ENCODE data around the gene CADM1. TPM values are rescaled to one million over a fixed set of nuclear protein-coding genes. Genes with fewer than 3 reads are reported as not detected.

Gene CADM1
- total RNA-seq (2014; rRNA removed; shearing (Covaris generic)) (18.0 and 26.1 TPM in 2 replicates), polyA plus RNA-seq (2016; fragmentation: Nextera tagmentation; extraction: Ambion mirVana) (16.5 and 18.0 TPM in 2 replicates)
- long read RNA-seq, transcript CADM1-222 (10 exons, 1,246 nt) = major isoform, 7 of 24 reads
- long read RNA-seq, partial matches to known transcripts = 15 of 24 reads
- long read RNA-seq, other reads (novel, unspliced or antisense) = 2 of 24 reads

DNA sequence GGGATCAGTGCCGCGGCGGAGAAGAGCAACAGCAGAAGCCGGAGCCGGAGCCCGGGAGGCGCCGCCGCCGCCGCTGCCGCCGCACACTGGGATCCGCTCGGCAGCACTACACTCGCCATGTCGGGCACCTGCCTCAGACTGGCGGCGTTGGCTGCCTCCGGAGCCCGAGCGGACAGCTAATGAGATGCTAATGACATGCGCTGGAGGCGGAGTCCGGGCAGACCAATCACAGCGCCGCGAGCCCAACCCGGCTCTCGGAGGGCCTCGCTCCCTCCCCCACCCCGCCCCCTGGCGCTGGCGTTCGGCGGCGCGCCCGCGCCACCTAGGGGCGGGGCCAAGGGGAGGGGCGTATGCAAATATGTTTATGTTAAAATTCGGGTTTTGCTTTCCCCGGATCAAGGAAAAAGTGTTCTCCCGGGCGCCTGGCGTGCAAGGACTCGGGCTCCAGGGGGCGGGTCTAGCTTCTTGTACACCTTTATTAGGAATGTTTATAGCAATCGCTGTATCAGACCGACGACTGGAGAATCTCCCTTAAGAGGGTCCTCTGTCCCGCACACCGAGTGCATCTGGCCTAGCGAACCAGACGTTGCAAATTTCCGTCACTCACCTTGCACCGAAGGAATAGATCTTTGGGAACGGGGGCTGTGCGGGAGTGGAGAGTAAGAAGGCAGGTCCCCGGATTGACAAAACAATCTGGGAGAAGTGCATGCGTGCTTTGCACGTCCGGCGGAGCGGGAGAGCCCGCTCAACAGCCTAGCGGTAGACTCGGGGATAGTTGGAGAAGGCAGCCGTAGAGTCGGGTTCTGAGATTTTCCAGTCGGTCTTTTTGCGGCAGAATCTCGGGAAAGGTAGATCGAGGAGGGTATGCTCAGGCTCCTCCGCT is at the start of gene CADM1:
Gene CADM1, minus strand, starts transcription at position 140 of the 883 bp plus-strand sequence.
- Mint-ChIP-seq H3K4me1 (peaks cover 7% of the 10 kb centered on the region; the same call in 2 of the 3 replicates), H3K27ac (peak within 1 kb of the TSS; percentile 91), H3K9me3 (no peaks in the 10 kb centered on the region), H3K4me3 (peak within 1 kb of the TSS; percentile 92), H3K36me3 (ENCODE audit: low read depth) (no peaks in the 10 kb centered on the region), H3K27me3 (ENCODE audit: insufficient read depth, low read depth, poor library complexity) (peaks cover 15% of the 10 kb centered on the region)
- H3F3A ChIP-seq (replicated peaks; ENCODE audit: low read depth) = peaks cover 2% of the 10 kb centered on the region; the same call in 1 of the 2 replicates
- TF ChIP-seq, protein P1, sequence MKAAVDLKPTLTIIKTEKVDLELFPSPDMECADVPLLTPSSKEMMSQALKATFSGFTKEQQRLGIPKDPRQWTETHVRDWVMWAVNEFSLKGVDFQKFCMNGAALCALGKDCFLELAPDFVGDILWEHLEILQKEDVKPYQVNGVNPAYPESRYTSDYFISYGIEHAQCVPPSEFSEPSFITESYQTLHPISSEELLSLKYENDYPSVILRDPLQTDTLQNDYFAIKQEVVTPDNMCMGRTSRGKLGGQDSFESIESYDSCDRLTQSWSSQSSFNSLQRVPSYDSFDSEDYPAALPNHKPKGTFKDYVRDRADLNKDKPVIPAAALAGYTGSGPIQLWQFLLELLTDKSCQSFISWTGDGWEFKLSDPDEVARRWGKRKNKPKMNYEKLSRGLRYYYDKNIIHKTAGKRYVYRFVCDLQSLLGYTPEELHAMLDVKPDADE (IDR thresholded peaks at IDR 0.05) = 0 out of 2 replicates have a peak, but pooled peaks have one; percentile 32
- TF ChIP-seq NANOG (IDR thresholded peaks at IDR 0.05; ENCODE audit: borderline replicate concordance) = no peak
- no peak for TF ChIP-seq ZNF331 (CRISPR knock-in tag; IDR thresholded peaks at IDR 0.05; ENCODE audit: low read depth)
- TF ChIP-seq POLR2AphosphoS5 (IDR thresholded peaks at IDR 0.05; ENCODE audit: low read depth) = peak; percentile 94
- TF ChIP-seq, protein P2, sequence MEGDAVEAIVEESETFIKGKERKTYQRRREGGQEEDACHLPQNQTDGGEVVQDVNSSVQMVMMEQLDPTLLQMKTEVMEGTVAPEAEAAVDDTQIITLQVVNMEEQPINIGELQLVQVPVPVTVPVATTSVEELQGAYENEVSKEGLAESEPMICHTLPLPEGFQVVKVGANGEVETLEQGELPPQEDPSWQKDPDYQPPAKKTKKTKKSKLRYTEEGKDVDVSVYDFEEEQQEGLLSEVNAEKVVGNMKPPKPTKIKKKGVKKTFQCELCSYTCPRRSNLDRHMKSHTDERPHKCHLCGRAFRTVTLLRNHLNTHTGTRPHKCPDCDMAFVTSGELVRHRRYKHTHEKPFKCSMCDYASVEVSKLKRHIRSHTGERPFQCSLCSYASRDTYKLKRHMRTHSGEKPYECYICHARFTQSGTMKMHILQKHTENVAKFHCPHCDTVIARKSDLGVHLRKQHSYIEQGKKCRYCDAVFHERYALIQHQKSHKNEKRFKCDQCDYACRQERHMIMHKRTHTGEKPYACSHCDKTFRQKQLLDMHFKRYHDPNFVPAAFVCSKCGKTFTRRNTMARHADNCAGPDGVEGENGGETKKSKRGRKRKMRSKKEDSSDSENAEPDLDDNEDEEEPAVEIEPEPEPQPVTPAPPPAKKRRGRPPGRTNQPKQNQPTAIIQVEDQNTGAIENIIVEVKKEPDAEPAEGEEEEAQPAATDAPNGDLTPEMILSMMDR (conservative IDR thresholded peaks at IDR 0.05; ENCODE audit: low read depth in 2 of 2) = peak; percentile 41 to 56; a peak in 3 of 4 replicates
- H3K4me2 ChIP-seq = peak within 1 kb of the TSS; percentile 95
- H3K4me3 ChIP-seq = peak within 1 kb of the TSS; percentile 74
- H3K4me1 ChIP-seq (ENCODE audit: insufficient read depth) = peaks cover 30% of the 10 kb centered on the region
- H3K27ac ChIP-seq (ENCODE audit: low read depth) = peak within 1 kb of the TSS; percentile 88; the same call in 1 of the 2 replicates
- peak within 1 kb of the TSS; percentile 95 for H2AFZ ChIP-seq
- no peaks in the 10 kb centered on the region for H3K9me2 ChIP-seq (ENCODE audit: insufficient read depth)
- no peaks in the 10 kb centered on the region for H3K36me3 ChIP-seq (ENCODE audit: insufficient read depth)
- H4K20me1 ChIP-seq (replicated peaks; ENCODE audit: insufficient read depth) = peaks cover 20% of the 10 kb centered on the region; the same call in 1 of the 2 replicates
- H3K79me2 ChIP-seq (replicated peaks; ENCODE audit: insufficient read depth) = peaks cover 2% of the 10 kb centered on the region; the same call in 1 of the 2 replicates
- peak; percentile 82 for ATAC-seq
- DNase-seq (ENCODE audit: low spot score) = peak; percentile 98
- peaks cover 79% of the 10 kb centered on the region for H3K27me3 ChIP-seq (ENCODE audit: insufficient read depth)

DNA sequence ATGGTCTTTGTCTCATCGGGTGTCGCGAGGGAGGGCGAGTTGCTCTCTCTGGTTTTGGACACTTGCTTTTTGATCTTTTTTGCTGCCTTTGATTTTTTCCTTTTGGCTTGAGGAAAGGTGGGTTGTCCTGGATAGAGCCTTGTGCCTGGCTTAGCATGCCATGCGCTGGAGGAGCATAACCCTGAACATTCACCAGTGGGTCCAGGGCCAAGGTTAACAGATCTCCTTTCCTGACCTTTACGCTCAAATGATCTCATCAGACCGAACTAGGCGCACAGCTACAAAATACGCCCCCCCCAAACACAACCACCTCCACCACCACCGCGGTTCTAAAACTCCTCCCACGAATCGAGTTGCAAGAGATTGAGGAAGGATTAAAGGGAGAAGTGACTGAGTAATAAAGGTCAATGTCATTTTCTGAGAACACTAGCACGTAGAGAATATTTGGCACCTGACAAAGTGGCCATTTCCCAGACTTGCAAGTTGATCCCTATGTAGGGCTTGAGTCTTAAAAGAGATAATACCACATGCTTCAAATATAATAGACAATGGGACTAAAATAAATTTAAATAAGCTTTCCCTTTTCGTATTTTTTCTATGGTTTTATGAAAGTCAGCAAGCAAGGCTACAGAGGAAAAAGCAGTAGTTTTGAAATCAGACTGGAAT is 48.7 kb upstream of the CADM1 start:
- Histone ChIP-seq H3K36me3 (ENCODE audit: insufficient read depth) (no peaks in the 10 kb centered on the region), H3K4me2 (no peak overlapping the region), H3K9me2 (ENCODE audit: insufficient read depth) (no peaks in the 10 kb centered on the region), H3K4me1 (ENCODE audit: insufficient read depth) (peaks cover 22% of the 10 kb centered on the region), H3K4me3 (no peak overlapping the region), H3K79me2 (replicated peaks; ENCODE audit: insufficient read depth) (no peaks in the 10 kb centered on the region), H4K20me1 (replicated peaks; ENCODE audit: insufficient read depth) (no peaks in the 10 kb centered on the region), H3F3A (replicated peaks; ENCODE audit: low read depth) (no peaks in the 10 kb centered on the region), H2AFZ (no peak overlapping the region), H3K27ac (ENCODE audit: low read depth) (no peak overlapping the region), H3K27me3 (ENCODE audit: insufficient read depth) (no peaks in the 10 kb centered on the region)
- TF ChIP-seq ZNF114 (CRISPR knock-in tag; IDR thresholded peaks at IDR 0.05) = no peak
- no peak for TF ChIP-seq ZNF331 (CRISPR knock-in tag; IDR thresholded peaks at IDR 0.05; ENCODE audit: low read depth)
- TF ChIP-seq, protein P3, sequence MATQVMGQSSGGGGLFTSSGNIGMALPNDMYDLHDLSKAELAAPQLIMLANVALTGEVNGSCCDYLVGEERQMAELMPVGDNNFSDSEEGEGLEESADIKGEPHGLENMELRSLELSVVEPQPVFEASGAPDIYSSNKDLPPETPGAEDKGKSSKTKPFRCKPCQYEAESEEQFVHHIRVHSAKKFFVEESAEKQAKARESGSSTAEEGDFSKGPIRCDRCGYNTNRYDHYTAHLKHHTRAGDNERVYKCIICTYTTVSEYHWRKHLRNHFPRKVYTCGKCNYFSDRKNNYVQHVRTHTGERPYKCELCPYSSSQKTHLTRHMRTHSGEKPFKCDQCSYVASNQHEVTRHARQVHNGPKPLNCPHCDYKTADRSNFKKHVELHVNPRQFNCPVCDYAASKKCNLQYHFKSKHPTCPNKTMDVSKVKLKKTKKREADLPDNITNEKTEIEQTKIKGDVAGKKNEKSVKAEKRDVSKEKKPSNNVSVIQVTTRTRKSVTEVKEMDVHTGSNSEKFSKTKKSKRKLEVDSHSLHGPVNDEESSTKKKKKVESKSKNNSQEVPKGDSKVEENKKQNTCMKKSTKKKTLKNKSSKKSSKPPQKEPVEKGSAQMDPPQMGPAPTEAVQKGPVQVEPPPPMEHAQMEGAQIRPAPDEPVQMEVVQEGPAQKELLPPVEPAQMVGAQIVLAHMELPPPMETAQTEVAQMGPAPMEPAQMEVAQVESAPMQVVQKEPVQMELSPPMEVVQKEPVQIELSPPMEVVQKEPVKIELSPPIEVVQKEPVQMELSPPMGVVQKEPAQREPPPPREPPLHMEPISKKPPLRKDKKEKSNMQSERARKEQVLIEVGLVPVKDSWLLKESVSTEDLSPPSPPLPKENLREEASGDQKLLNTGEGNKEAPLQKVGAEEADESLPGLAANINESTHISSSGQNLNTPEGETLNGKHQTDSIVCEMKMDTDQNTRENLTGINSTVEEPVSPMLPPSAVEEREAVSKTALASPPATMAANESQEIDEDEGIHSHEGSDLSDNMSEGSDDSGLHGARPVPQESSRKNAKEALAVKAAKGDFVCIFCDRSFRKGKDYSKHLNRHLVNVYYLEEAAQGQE (IDR thresholded peaks at IDR 0.05; ENCODE audit: unreplicated experiment) = no peak
- no peak for TF ChIP-seq EZH2phosphoT487 (IDR thresholded peaks at IDR 0.05; ENCODE audit: unreplicated experiment)
- TF ChIP-seq, protein P1 (IDR thresholded peaks at IDR 0.05) = no peak
- no peak for TF ChIP-seq EZH2 (IDR thresholded peaks at IDR 0.05; ENCODE audit: low read depth, unreplicated experiment)
- no peak for TF ChIP-seq CREB1 (CRISPR knock-in tag; IDR thresholded peaks at IDR 0.05; ENCODE audit: low read depth)
- no peak for DNase-seq (ENCODE audit: low spot score)
- H3K9me3 Mint-ChIP-seq = no peaks in the 10 kb centered on the region; the same call in 2 of the 3 replicates
- H3K4me3 Mint-ChIP-seq = no peak overlapping the region
- no peaks in the 10 kb centered on the region; the same call in 2 of the 3 replicates for H3K36me3 Mint-ChIP-seq (ENCODE audit: low read depth)
- no peak for ATAC-seq
- no peak overlapping the region for H3K27ac Mint-ChIP-seq
- H3K4me1 Mint-ChIP-seq = peaks cover 33% of the 10 kb centered on the region
- peaks cover 5% of the 10 kb centered on the region for H3K27me3 Mint-ChIP-seq (ENCODE audit: insufficient read depth, low read depth, poor library complexity)
